GM19324 (cell line): ENCODE data around the gene C1GALT1C1.

Experiments used
- ATAC-seq: cut with Tn5 transposase; IDR thresholded peaks from one replicate; pipeline ENCODE4 v1.9.1; 2021; ENCODE audit warnings: mild to moderate bottlenecking, moderate library complexity; ENCODE audit not compliant: unreplicated experiment, low FRiP score

C1GALT1C1 gene

GRCh38 chrX:120603707-120604360, 26.0 kb downstream of the C1GALT1C1 start, which contains the start of gene MCTS1:
Gene MCTS1 (plus strand): TSS chrX:120604101. CDS start chrX:120604237, 136 bp downstream.
- peak; percentile 79 for ATAC-seq

GRCh38 chrX:120585702-120586101, 44.2 kb downstream of the C1GALT1C1 start:
- ATAC-seq, result no peak
